Caco-2 (cell line): ENCODE data around the gene CELA1. TPM values are rescaled to one million over a fixed set of nuclear protein-coding genes. Genes with fewer than 3 reads are reported as not detected.

Experiments
- BruUV-seq: library from RNA; stranded (reverse); fragments of 400-500 nt; replicated peaks from 2 replicates; lab custom pipeline; 2021; lab: Mats Ljungman, UMichigan
- CTCF ChIA-PET: fragments of 300-600 bp; sonication (Branson Sonifier 250); formaldehyde crosslinking; loops from one replicate; lab custom pipeline; 2022; ENCODE audit warnings: antibody characterized with exemption; lab: Charles Lee
- POLR2A ChIA-PET: fragments of 300-600 bp; sonication (Branson Sonifier 250); formaldehyde crosslinking; loops from one replicate; lab custom pipeline; 2022; ENCODE audit warnings: antibody characterized with exemption; lab: Charles Lee
- DNase-seq, 2 experiments: peaks; one replicate each; pipeline versions ENCODE4 v3.0.0 to v3.0.0-alpha.2; 2020 to 2022
- H3K27me3 ChIP-seq: replicated peaks from 2 replicates; pipeline ENCODE4 v1.6.0; 2011; ENCODE audit warnings: low read length; ENCODE audit not compliant: control insufficient read depth, insufficient read depth
- H3K36me3 ChIP-seq: 2 replicates; pipeline ENCODE4 v1.5.1; 2011; ENCODE audit warnings: low read length; ENCODE audit not compliant: control insufficient read depth, insufficient read depth
- H3K4me1 ChIP-seq: fragments of 250-450 bp; sonication (Bioruptor Pico); 2 replicates; pipeline ENCODE4 v1.5.1; 2020; ENCODE audit warnings: mild to moderate bottlenecking
- H3K4me3 ChIP-seq: 2 replicates; pipeline ENCODE4 v1.5.1; 2011; ENCODE audit warnings: low read depth, mild to moderate bottlenecking, control low read depth, low read length
- H3K9me3 ChIP-seq: fragments of 250-450 bp; sonication (Bioruptor Pico); 2 replicates; pipeline ENCODE4 v1.5.1; 2020; ENCODE audit warnings: mild to moderate bottlenecking, moderate library complexity
- H3K27ac Mint-ChIP-seq: one replicate; pipeline ENCODE4 v1.8.0; 2022; ENCODE audit warnings: mixed read lengths; ENCODE audit not compliant: unreplicated experiment
- H3K27me3 Mint-ChIP-seq: one replicate; pipeline ENCODE4 v1.8.0; 2022; ENCODE audit warnings: mixed read lengths; ENCODE audit not compliant: insufficient read depth, unreplicated experiment
- H3K36me3 Mint-ChIP-seq: one replicate; pipeline ENCODE4 v1.8.0; 2022; ENCODE audit warnings: mild to moderate bottlenecking, mixed read lengths; ENCODE audit not compliant: insufficient read depth, unreplicated experiment
- H3K4me1 Mint-ChIP-seq: one replicate; pipeline ENCODE4 v1.8.0; 2022; ENCODE audit warnings: low read depth, mixed read lengths; ENCODE audit not compliant: unreplicated experiment
- H3K4me3 Mint-ChIP-seq: one replicate; pipeline ENCODE4 v1.8.0; 2022; ENCODE audit warnings: mild to moderate bottlenecking, moderate library complexity, mixed read lengths; ENCODE audit not compliant: unreplicated experiment
- H3K9me3 Mint-ChIP-seq: one replicate; pipeline ENCODE4 v1.8.0; 2022; ENCODE audit warnings: mixed read lengths; ENCODE audit not compliant: unreplicated experiment
- CTCF ChIP-seq, 2 experiments: fragments of 200-600 bp in 1 of 2; IDR thresholded peaks; 1 replicate in 1 of 2; 2 replicates in 1 of 2; pipeline versions ENCODE4 v1.5.1 to v1.8.0; 2011 to 2022; ENCODE audit warnings: antibody characterized with exemption in 1 of 2, control low read depth in 1 of 2, inconsistent platforms in 1 of 2, low read depth in 1 of 2, low read length in 1 of 2, mild to moderate bottlenecking in 1 of 2, moderate library complexity in 1 of 2; ENCODE audit not compliant: insufficient read depth in 1 of 2, severe bottlenecking in 1 of 2, unreplicated experiment in 1 of 2
- intact Hi-C: fragments of 100-400 bp; cut with micrococcal nuclease; formaldehyde crosslinking; loops from one replicate; pipeline ENCODE4 v1.10.0; 2022; ENCODE audit not compliant: unreplicated experiment
- total RNA-seq: library from RNA; stranded (reverse); gene quantifications from 2 replicates; pipeline ENCODE4 v1.2.3, GENCODE V29; 2022

CELA1 gene
- total RNA-seq, 1 experiment from 2014 or later, result not detected

- no TSS peak for BruUV-seq
- intact Hi-C loops, result no loop called here
- peaks cover 42% of the 10 kb centered on the region for H3K4me1 Mint-ChIP-seq
- H3K36me3 Mint-ChIP-seq, result peaks cover 67% of the 10 kb centered on the region
- TF ChIP-seq CTCF (IDR thresholded peaks at IDR 0.05; ENCODE audit: insufficient read depth in 1 of 2, low read depth in 1 of 2, low read length in 1 of 2, severe bottlenecking in 1 of 2, unreplicated experiment in 1 of 2), result no peak
- H3K36me3 ChIP-seq, result peaks cover 5% of the 10 kb centered on the region; the same call in 1 of the 2 replicates
- H3K27me3 ChIP-seq, result no peaks in the 10 kb centered on the region
- H3K27ac Mint-ChIP-seq, result peak overlapping the region; percentile 27
- H3K9me3 ChIP-seq, result no peaks in the 10 kb centered on the region
- H3K4me3 ChIP-seq, result no peak overlapping the region
- H3K4me1 ChIP-seq, result peaks cover 20% of the 10 kb centered on the region
- ChIA-PET CTCF (no interaction called here), POLR2A (interaction anchor here (0.5 kb wide), 1 partner anchor 60 kb away, joined by 4 read pairs; no protein-coding TSS in a partner anchor)
- H3K9me3 Mint-ChIP-seq, result no peaks in the 10 kb centered on the region
- no peak for DNase-seq
- no peaks in the 10 kb centered on the region for H3K27me3 Mint-ChIP-seq
- peak overlapping the region; percentile 7 for H3K4me3 Mint-ChIP-seq
Observed at GRCh38 chr12:51386351-51386750, 39.9 kb upstream of the CELA1 start.

GRCh38 chr12:51383269-51383905 is 36.9 kb upstream of the CELA1 start:
- Mint-ChIP-seq H3K36me3 (peaks cover 86% of the 10 kb centered on the region), H3K9me3 (no peaks in the 10 kb centered on the region), H3K27ac (no peak overlapping the region), H3K4me1 (peaks cover 34% of the 10 kb centered on the region), H3K4me3 (no peak overlapping the region), H3K27me3 (no peaks in the 10 kb centered on the region)
- BruUV-seq, result no TSS peak
- DNase-seq, result no peak
- Histone ChIP-seq H3K4me1 (peaks cover 5% of the 10 kb centered on the region), H3K9me3 (no peaks in the 10 kb centered on the region), H3K36me3 (peaks cover 10% of the 10 kb centered on the region), H3K4me3 (no peak overlapping the region), H3K27me3 (no peaks in the 10 kb centered on the region)
- CTCF ChIA-PET, result interaction anchor here (0.6 kb wide), 2 partner anchors 87 to 396 kb away, joined by 3 to 4 read pairs; no protein-coding TSS in a partner anchor
- POLR2A ChIA-PET, result interaction anchor here (0.6 to 1.0 kb wide), 2 partner anchors 16 to 36 kb away, joined by 3 read pairs; no protein-coding TSS in a partner anchor
- intact Hi-C loops, result no loop called here
- TF ChIP-seq CTCF (IDR thresholded peaks at IDR 0.05; ENCODE audit: insufficient read depth in 1 of 2, low read depth in 1 of 2, low read length in 1 of 2, severe bottlenecking in 1 of 2, unreplicated experiment in 1 of 2), result no peak

GRCh38 chr12:51382173-51382572 is 35.7 kb upstream of the CELA1 start:
- H3K4me1 Mint-ChIP-seq, result peaks cover 22% of the 10 kb centered on the region
- peak overlapping the region; percentile 34 for H3K27ac Mint-ChIP-seq
- no peaks in the 10 kb centered on the region for H3K9me3 ChIP-seq
- DNase-seq, result no peak
- no peaks in the 10 kb centered on the region for H3K27me3 ChIP-seq
- no peak overlapping the region for H3K4me3 ChIP-seq
- intact Hi-C loops, result no loop called here
- H3K27me3 Mint-ChIP-seq, result no peaks in the 10 kb centered on the region
- ChIA-PET CTCF (no interaction called here), POLR2A (no interaction called here)
- peaks cover 13% of the 10 kb centered on the region for H3K36me3 ChIP-seq
- H3K9me3 Mint-ChIP-seq, result no peaks in the 10 kb centered on the region
- peaks cover 89% of the 10 kb centered on the region for H3K36me3 Mint-ChIP-seq
- BruUV-seq, result no TSS peak
- TF ChIP-seq CTCF (IDR thresholded peaks at IDR 0.05; ENCODE audit: insufficient read depth in 1 of 2, low read depth in 1 of 2, low read length in 1 of 2, severe bottlenecking in 1 of 2, unreplicated experiment in 1 of 2), result no peak
- H3K4me3 Mint-ChIP-seq, result no peak overlapping the region
- no peaks in the 10 kb centered on the region for H3K4me1 ChIP-seq
